GM19035 (cell line): ENCODE measurements around the gene LMAN2.
"Not testable (repeated sequence)": the region's sequence is repeated elsewhere in the genome, so short reads cannot be mapped to it uniquely, and the experiment has no call there.

Source experiments
- ATAC-seq: cut with Tn5 transposase; IDR thresholded peaks from one replicate; pipeline ENCODE4 v1.9.1; 2021; ENCODE audit not compliant: unreplicated experiment

LMAN2 gene

GRCh38 chr5:177308740-177309139 is 42.7 kb downstream of the LMAN2 start:
- no peak for ATAC-seq

- ATAC-seq: no peak
Measured at GRCh38 chr5:177307544-177308363, 43.7 kb downstream of the LMAN2 start.

- no peak for ATAC-seq
Measured at GRCh38 chr5:177306674-177307543, 44.6 kb downstream of the LMAN2 start.

GRCh38 chr5:177306103-177306640 is 45.3 kb downstream of the LMAN2 start:
- not testable (repeated sequence) for ATAC-seq

- ATAC-seq: no peak
Measured at GRCh38 chr5:177304392-177305119, 46.9 kb downstream of the LMAN2 start.

- ATAC-seq: peak; percentile 6
Measured at GRCh38 chr5:177303925-177304391, 47.5 kb downstream of the LMAN2 start.

GRCh38 chr5:177303121-177303924 is 48.1 kb downstream of the LMAN2 start, which contains the start of the genes PRELID1 and RAB24:
PRELID1 (plus strand) TSS chr5:177303799; CDS start chr5:177303986, 187 bp downstream.
RAB24 (minus strand) TSS chr5:177303719; CDS start chr5:177303288, 431 bp downstream.
- ATAC-seq: peak; percentile 75

- ATAC-seq: no peak
Measured at GRCh38 chr5:177302354-177303110, 48.9 kb downstream of the LMAN2 start.

GRCh38 chr5:177301503-177302165 is 49.8 kb downstream of the LMAN2 start:
- no peak for ATAC-seq

- no peak for ATAC-seq
Measured at GRCh38 chr5:177300951-177301350, 50.5 kb downstream of the LMAN2 start.

- no peak for ATAC-seq
Measured at GRCh38 chr5:177300236-177300880, 51.1 kb downstream of the LMAN2 start.

- ATAC-seq: no peak
Measured at GRCh38 chr5:177299697-177300096, 51.8 kb downstream of the LMAN2 start.

GRCh38 chr5:177297922-177298321 is 53.5 kb downstream of the LMAN2 start:
- ATAC-seq: no peak

- ATAC-seq: no peak
Measured at GRCh38 chr5:177296581-177296980, 54.9 kb downstream of the LMAN2 start.

GRCh38 chr5:177295924-177296323 is 55.5 kb downstream of the LMAN2 start:
- ATAC-seq: no peak

- no peak for ATAC-seq
Measured at GRCh38 chr5:177294632-177295031, 56.8 kb downstream of the LMAN2 start.

- no peak for ATAC-seq
Measured at GRCh38 chr5:177293819-177294581, 57.5 kb downstream of the LMAN2 start.
